Vagina (tissue), 2 donors: ENCODE measurements around the gene TPX2.

Source experiments
- CTCF ChIP-seq, 3 experiments: fragments of 450-650 bp in 2 of 3; fragments of 200-600 bp in 1 of 3; sonication (generic) in 1 of 3; IDR thresholded peaks; one replicate each; pipeline ENCODE4 v1.5.1; 2017 to 2019; ENCODE audit warnings: antibody characterized with exemption in 3 of 3, mild to moderate bottlenecking in 2 of 3, moderate library complexity in 2 of 3
- POLR2A ChIP-seq, 2 donors: fragments of 450-650 bp; IDR thresholded peaks; one replicate each; pipeline ENCODE4 v1.6.1; 2017; ENCODE audit warnings: antibody characterized with exemption in 2 of 2, mild to moderate bottlenecking in 2 of 2, moderate library complexity in 2 of 2
- POLR2AphosphoS5 ChIP-seq, 2 donors: sonication (generic); formaldehyde crosslinking; IDR thresholded peaks; one replicate each; pipeline ENCODE4 v1.9.0; 2017; ENCODE audit warnings: antibody characterized with exemption in 2 of 2, mild to moderate bottlenecking in 2 of 2, low read depth in 1 of 2; ENCODE audit not compliant: insufficient read depth in 1 of 2

- TF ChIP-seq CTCF (IDR thresholded peaks at IDR 0.05) (no peak), POLR2A (IDR thresholded peaks at IDR 0.05) (no peak), POLR2AphosphoS5 (IDR thresholded peaks at IDR 0.05; ENCODE audit: insufficient read depth in 1 of 2, low read depth in 1 of 2) (no peak)
Measured at GRCh38 chr20:31758991-31759390, 19.9 kb downstream of the TPX2 start.
